HL-60 (cell line): ENCODE results near the gene KCNK18.

Source experiments
- GABPA ChIP-seq: IDR thresholded peaks from 2 replicates; pipeline ENCODE4 v1.6.1; 2012; ENCODE audit warnings: low read depth
- POLR2AphosphoS5 ChIP-seq: IDR thresholded peaks from 2 replicates; pipeline ENCODE4 v1.6.1; 2012; ENCODE audit warnings: low read depth
- TF ChIP-seq, protein P1 (sequence below): IDR thresholded peaks from one replicate; pipeline ENCODE4 v1.5.1; 2011; ENCODE audit warnings: low read length, control low read depth, inconsistent platforms; ENCODE audit not compliant: insufficient read depth

DNA sequence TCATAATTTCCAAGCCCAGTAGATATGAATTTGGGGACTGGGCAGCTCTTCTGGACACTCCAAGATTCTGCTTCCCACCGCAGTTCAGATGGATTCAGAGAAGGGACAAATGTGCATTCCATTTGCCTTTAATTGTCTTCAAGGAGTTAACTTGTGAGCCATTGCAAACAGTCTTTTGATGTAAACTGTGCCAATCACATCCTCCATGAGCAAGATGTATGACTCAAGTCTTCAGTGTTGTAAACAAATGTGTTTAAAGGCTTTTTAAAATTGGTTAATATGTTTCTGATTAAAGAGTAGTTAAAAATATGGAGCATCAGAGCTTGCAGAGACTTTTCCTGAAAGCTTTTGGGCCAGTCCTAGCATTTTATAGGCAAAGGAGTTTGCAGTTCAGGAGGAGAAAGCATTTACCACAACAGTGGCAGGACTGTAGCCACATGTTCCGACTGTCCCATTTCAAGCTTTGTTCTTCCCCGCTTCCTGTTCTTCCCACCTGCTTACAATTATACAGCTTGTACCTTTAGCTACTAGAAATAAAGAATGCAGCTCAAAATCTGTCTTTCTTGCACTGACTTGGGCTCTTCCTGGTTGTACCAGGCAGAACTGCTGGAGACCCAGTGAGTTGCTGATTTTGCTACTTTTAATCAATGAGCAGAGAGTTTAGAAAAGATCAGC lies 49.8 kb downstream of the KCNK18 start:
- no peak for TF ChIP-seq POLR2AphosphoS5
- TF ChIP-seq, protein P1, sequence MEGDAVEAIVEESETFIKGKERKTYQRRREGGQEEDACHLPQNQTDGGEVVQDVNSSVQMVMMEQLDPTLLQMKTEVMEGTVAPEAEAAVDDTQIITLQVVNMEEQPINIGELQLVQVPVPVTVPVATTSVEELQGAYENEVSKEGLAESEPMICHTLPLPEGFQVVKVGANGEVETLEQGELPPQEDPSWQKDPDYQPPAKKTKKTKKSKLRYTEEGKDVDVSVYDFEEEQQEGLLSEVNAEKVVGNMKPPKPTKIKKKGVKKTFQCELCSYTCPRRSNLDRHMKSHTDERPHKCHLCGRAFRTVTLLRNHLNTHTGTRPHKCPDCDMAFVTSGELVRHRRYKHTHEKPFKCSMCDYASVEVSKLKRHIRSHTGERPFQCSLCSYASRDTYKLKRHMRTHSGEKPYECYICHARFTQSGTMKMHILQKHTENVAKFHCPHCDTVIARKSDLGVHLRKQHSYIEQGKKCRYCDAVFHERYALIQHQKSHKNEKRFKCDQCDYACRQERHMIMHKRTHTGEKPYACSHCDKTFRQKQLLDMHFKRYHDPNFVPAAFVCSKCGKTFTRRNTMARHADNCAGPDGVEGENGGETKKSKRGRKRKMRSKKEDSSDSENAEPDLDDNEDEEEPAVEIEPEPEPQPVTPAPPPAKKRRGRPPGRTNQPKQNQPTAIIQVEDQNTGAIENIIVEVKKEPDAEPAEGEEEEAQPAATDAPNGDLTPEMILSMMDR: no peak
- TF ChIP-seq GABPA: no peak
